MM.1S (cell line): Measurements from ENCODE around the gene POLQ.
"Not testable (repeated sequence)": the region's sequence is repeated elsewhere in the genome, so short reads cannot be mapped to it uniquely, and the experiment has no call there.

ENCODE experiments used
- DNase-seq: peaks from one replicate; pipeline ENCODE4 v3.0.0-alpha.2; 2015
- H2AFZ ChIP-seq: fragments of 300-600 bp; sonication (generic); 2 replicates; pipeline ENCODE4 v1.6.0; 2016; ENCODE audit warnings: antibody characterized with exemption, low read length
- H3F3A ChIP-seq: fragments of 300-600 bp; sonication (generic); 2 replicates; pipeline ENCODE4 v1.6.1; 2016; ENCODE audit warnings: mild to moderate bottlenecking, antibody characterized with exemption, low read length, moderate library complexity, mixed read lengths; ENCODE audit not compliant: insufficient read depth
- H3K27ac ChIP-seq: fragments of 300-600 bp; sonication (generic); 2 replicates; pipeline ENCODE4 v1.5.1; 2016; ENCODE audit warnings: mild to moderate bottlenecking, low read length
- H3K27me3 ChIP-seq: fragments of 300-600 bp; sonication (generic); replicated peaks from 2 replicates; pipeline ENCODE4 v1.6.0; 2016; ENCODE audit warnings: low read length; ENCODE audit not compliant: insufficient read depth
- H3K36me3 ChIP-seq: fragments of 300-600 bp; sonication (generic); replicated peaks from 2 replicates; pipeline ENCODE4 v1.6.1; 2016; ENCODE audit warnings: mild to moderate bottlenecking, low read length, mixed read lengths; ENCODE audit not compliant: insufficient read depth
- H3K4me1 ChIP-seq: fragments of 300-600 bp; sonication (generic); 2 replicates; pipeline ENCODE4 v1.6.1; 2016; ENCODE audit warnings: low read length, mixed read lengths
- H3K4me2 ChIP-seq: fragments of 300-600 bp; sonication (generic); 2 replicates; pipeline ENCODE4 v1.6.0; 2016; ENCODE audit warnings: low read depth, low read length
- H3K4me3 ChIP-seq: fragments of 300-600 bp; sonication (generic); 2 replicates; pipeline ENCODE4 v1.5.1; 2016; ENCODE audit warnings: low read length, mixed read lengths
- H3K79me2 ChIP-seq: fragments of 300-600 bp; sonication (generic); 2 replicates; pipeline ENCODE4 v1.6.1; 2016; ENCODE audit warnings: mixed run types, low read length, mixed read lengths
- H3K9ac ChIP-seq: fragments of 300-600 bp; sonication (generic); 2 replicates; pipeline ENCODE4 v1.6.1; 2016; ENCODE audit warnings: low read length, mixed read lengths
- H3K9me2 ChIP-seq: fragments of 300-600 bp; sonication (generic); replicated peaks from 2 replicates; pipeline ENCODE4 v1.6.1; 2016; ENCODE audit warnings: mild to moderate bottlenecking, low read length, mixed read lengths; ENCODE audit not compliant: insufficient read depth
- H3K9me3 ChIP-seq: fragments of 300-600 bp; sonication (generic); replicated peaks from 2 replicates; pipeline ENCODE4 v1.6.1; 2016; ENCODE audit warnings: mild to moderate bottlenecking, low read length, mixed read lengths; ENCODE audit not compliant: insufficient read depth
- H4K20me1 ChIP-seq: fragments of 300-600 bp; sonication (generic); 2 replicates; pipeline ENCODE4 v1.6.1; 2016; ENCODE audit warnings: mild to moderate bottlenecking, low read length, moderate library complexity, mixed read lengths; ENCODE audit not compliant: insufficient read depth
- CTCF ChIP-seq: fragments of 300-600 bp; sonication (generic); IDR thresholded peaks from 2 replicates; pipeline ENCODE4 v1.5.1; 2016; ENCODE audit warnings: antibody characterized with exemption, low read length, mixed read lengths
- EZH2 ChIP-seq: fragments of 300-600 bp; sonication (generic); optimal IDR thresholded peaks from 2 replicates; pipeline ENCODE3; 2017; ENCODE audit warnings: low read depth, mild to moderate bottlenecking, antibody characterized with exemption, low read length, mixed read lengths
- EZH2phosphoT487 ChIP-seq: fragments of 300-600 bp; sonication (generic); IDR thresholded peaks from 2 replicates; pipeline ENCODE4 v1.6.1; 2018; ENCODE audit warnings: antibody characterized with exemption, low read length

The POLQ gene

GRCh38 chr3:121545574-121546455 is at the start of gene POLQ:
TSS of gene POLQ (minus strand) at chr3:121545988. CDS start at chr3:121545877, 111 bp downstream.
- Histone ChIP-seq H3K4me2 (peak within 1 kb of the TSS; percentile 98), H3K4me1 (peaks cover 20% of the 10 kb centered on the region), H3K9ac (peak within 1 kb of the TSS; percentile 84), H3K36me3 (peaks cover 5% of the 10 kb centered on the region; the same call in 1 of the 2 replicates), H3K27ac (peak within 1 kb of the TSS; percentile 72), H3F3A (peaks cover 32% of the 10 kb centered on the region), H3K9me3 (no peaks in the 10 kb centered on the region), H3K4me3 (peak within 1 kb of the TSS; percentile 94), H3K27me3 (no peaks in the 10 kb centered on the region), H3K79me2 (peaks cover 50% of the 10 kb centered on the region), H2AFZ (peak within 1 kb of the TSS; percentile 98), H3K9me2 (no peaks in the 10 kb centered on the region), H4K20me1 (no peaks in the 10 kb centered on the region)
- DNase-seq = peak; percentile 98
- TF ChIP-seq CTCF (no peak), EZH2phosphoT487 (no peak), EZH2 (no peak)

DNA sequence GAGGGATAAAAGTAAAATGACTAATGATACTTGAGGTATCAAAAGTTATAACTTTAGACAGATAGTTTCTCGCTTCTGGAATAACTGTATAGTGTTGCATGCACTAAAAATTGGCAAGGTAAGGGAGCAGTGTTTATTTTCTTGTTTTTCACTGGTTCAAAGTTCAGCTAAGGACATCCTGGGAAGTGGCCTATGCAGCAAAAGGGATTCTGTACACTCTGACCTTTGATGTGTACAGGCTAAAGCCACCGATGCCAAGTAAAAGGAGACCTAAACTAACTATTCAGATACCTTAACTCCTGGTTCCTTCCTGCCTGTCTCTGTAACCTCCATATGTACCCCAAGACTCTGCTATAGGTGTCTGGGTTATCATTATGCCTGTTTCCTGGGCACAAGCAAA is 49.1 kb upstream of the POLQ start:
- Histone ChIP-seq H3K4me1 (peaks cover 20% of the 10 kb centered on the region), H3K4me2 (no peak overlapping the region), H4K20me1 (no peaks in the 10 kb centered on the region), H3K9me2 (no peaks in the 10 kb centered on the region), H3K27ac (peak overlapping the region; percentile 97; the same call in 1 of the 2 replicates), H3K27me3 (no peaks in the 10 kb centered on the region), H3K9ac (no peak overlapping the region), H3K4me3 (no peak overlapping the region), H2AFZ (no peak overlapping the region), H3K36me3 (no peaks in the 10 kb centered on the region), H3K79me2 (peaks cover 10% of the 10 kb centered on the region; the same call in 1 of the 2 replicates), H3F3A (peaks cover 33% of the 10 kb centered on the region), H3K9me3 (no peaks in the 10 kb centered on the region)
- no peak for TF ChIP-seq EZH2phosphoT487
- no peak for TF ChIP-seq CTCF
- TF ChIP-seq EZH2 = no peak
- no peak for DNase-seq

DNA sequence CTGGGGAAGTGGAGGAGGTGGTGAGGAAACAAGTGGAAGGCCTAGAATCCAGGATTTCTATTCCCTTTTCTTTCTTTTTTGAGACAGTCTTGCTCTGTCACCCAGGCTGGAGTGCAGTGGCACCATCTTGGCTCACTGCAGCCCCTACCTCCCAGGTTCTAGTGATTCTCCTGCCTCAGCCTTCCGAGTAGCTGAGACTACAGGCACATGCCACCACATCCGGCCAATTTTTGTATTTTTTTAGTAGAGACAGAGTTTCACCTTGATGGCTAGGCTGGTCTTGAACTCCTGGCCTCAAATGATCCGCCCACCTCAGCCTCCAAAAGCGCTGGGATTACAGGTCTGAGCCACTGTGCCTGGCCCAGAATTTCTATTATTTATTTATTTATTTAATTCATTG is 48.0 kb upstream of the POLQ start:
- not testable (repeated sequence) for H3K9me2 ChIP-seq, H2AFZ ChIP-seq, H4K20me1 ChIP-seq, H3K27me3 ChIP-seq, H3K9me3 ChIP-seq, H3K36me3 ChIP-seq
- Histone ChIP-seq H3K4me3 (peak overlapping the region; percentile 61), H3K4me2 (peak overlapping the region; percentile 85), H3K4me1 (peaks cover 20% of the 10 kb centered on the region), H3K27ac (peak overlapping the region; percentile 97), H3K79me2 (peaks cover 10% of the 10 kb centered on the region; the same call in 1 of the 2 replicates), H3F3A (peaks cover 33% of the 10 kb centered on the region), H3K9ac (peak overlapping the region; percentile 89)
- DNase-seq = peak; percentile 75
